Neutrophil (primary cell): Measurements from ENCODE around the gene C10orf95.

Experiments
- H3K27ac ChIP-seq: fragments of 200-600 bp; sonication (generic); 2 replicates; pipeline ENCODE4 v1.5.1; 2016; ENCODE audit warnings: mild to moderate bottlenecking, moderate library complexity
- H3K27me3 ChIP-seq: fragments of 200-600 bp; sonication (generic); 2 replicates; pipeline ENCODE4 v1.6.0; 2016; ENCODE audit warnings: mild to moderate bottlenecking
- H3K36me3 ChIP-seq: fragments of 200-600 bp; sonication (generic); 2 replicates; pipeline ENCODE4 v1.5.1; 2017
- H3K4me1 ChIP-seq, 2 experiments: fragments of 200-600 bp in 1 of 2; sonication (generic) in 1 of 2; 1 replicate in 1 of 2; 2 replicates in 1 of 2; pipeline versions ENCODE4 v1.5.1 to v1.6.1; 2013 to 2016; ENCODE audit warnings: low read depth in 1 of 2, low read length in 1 of 2, mild to moderate bottlenecking in 1 of 2, moderate library complexity in 1 of 2; ENCODE audit not compliant: control insufficient read depth in 1 of 2, insufficient read depth in 1 of 2
- H3K4me3 ChIP-seq, 2 experiments: fragments of 200-600 bp in 1 of 2; sonication (generic) in 1 of 2; 1 replicate in 1 of 2; 2 replicates in 1 of 2; pipeline ENCODE4 v1.5.1; 2013 to 2016; ENCODE audit warnings: low read depth in 1 of 2, low read length in 1 of 2, mild to moderate bottlenecking in 1 of 2, moderate library complexity in 1 of 2
- H3K9me3 ChIP-seq: fragments of 200-600 bp; sonication (generic); 2 replicates; pipeline ENCODE4 v1.5.1; 2016
- CTCF ChIP-seq: fragments of 200-600 bp; sonication (generic); IDR thresholded peaks from 2 replicates; pipeline ENCODE4 v1.5.1; 2016; ENCODE audit warnings: antibody characterized with exemption

The C10orf95 gene

GRCh38 chr10:102416695-102417094 is 34.6 kb downstream of the C10orf95 start:
- H3K4me1 ChIP-seq: peaks cover 22 to 26% of the 10 kb centered on the region in 2 experiments
- no peak for TF ChIP-seq CTCF
- no peak overlapping the region for H3K4me3 ChIP-seq
- H3K9me3 ChIP-seq: no peaks in the 10 kb centered on the region
- no peaks in the 10 kb centered on the region for H3K36me3 ChIP-seq
- H3K27ac ChIP-seq: no peak overlapping the region
- H3K27me3 ChIP-seq: peaks cover 85% of the 10 kb centered on the region

- Histone ChIP-seq H3K27me3 (peaks cover 89% of the 10 kb centered on the region), H3K27ac (no peak overlapping the region), H3K36me3 (no peaks in the 10 kb centered on the region), H3K9me3 (no peaks in the 10 kb centered on the region), H3K4me3 (no peak overlapping the region), H3K4me1 (peaks cover 19 to 22% of the 10 kb centered on the region in 2 experiments)
- TF ChIP-seq CTCF: no peak
Measured at GRCh38 chr10:102416283-102416682, 35.1 kb downstream of the C10orf95 start.

DNA sequence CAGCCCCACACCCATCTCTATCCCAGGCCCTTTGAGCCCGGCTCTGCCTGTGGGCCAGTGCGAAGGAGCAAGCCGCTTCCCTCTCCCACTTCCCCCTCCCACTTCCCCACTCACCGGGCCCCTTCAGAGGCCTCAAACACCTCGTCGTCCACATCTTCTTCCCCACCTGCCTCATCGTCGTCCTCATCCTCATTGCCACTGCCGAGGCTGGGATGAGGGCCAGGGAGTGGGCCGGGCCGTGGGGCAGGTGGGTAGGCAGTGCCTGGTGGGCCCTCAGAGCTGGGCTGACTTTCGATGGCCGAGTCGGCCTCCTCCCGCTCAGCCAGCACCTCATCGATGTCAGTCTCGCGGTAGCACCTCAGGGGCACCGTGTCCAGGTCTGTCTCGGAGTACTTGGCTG is 36.6 kb downstream of the C10orf95 start:
- Histone ChIP-seq H3K4me3 (no peak overlapping the region), H3K9me3 (no peaks in the 10 kb centered on the region), H3K36me3 (no peaks in the 10 kb centered on the region), H3K27me3 (peaks cover 100% of the 10 kb centered on the region), H3K4me1 (peaks cover 9 to 17% of the 10 kb centered on the region in 2 experiments), H3K27ac (no peak overlapping the region)
- TF ChIP-seq CTCF: no peak

DNA sequence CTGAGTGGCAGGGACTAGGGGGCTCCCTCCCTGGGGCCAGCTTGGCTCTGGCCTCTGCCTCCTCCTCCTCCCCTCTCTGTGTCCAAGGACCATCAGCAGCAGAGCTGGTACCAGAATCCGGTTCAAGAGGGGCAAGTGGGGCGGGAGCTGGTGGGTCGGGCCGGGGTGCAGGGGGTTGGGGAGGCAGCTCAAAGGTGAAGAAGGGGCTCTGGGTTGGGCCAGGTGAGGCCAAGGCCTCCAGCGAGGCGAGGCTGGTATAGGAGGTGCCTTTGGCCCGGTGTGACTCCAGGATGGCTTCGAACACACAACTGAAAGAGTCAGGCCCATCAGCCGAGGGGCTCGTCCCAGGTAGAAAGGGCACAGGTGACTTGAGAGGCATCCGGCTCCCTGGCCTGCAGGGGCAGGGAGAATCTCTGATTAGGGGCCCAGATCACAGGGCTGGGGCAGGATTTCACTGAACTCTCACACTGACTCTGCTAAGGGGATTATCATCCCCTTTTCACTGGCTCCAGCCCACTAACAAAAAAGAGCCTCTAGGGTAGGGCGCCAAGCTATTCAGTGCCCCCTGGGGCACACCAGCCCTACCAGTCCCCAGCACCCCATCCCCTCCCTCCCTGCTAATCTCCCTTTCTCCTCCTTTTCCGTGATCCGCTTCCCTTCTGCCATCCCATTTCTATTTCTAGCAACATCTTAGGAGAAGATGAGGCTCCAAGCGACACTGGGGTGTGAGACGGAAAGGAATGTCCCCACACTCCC is 37.4 kb downstream of the C10orf95 start:
- Histone ChIP-seq H3K9me3 (no peaks in the 10 kb centered on the region), H3K27ac (no peak overlapping the region), H3K4me3 (no peak overlapping the region), H3K36me3 (no peaks in the 10 kb centered on the region), H3K4me1 (peaks cover 1 to 9% of the 10 kb centered on the region in 2 experiments), H3K27me3 (peaks cover 100% of the 10 kb centered on the region)
- no peak for TF ChIP-seq CTCF

- H3K27me3 ChIP-seq: peaks cover 100% of the 10 kb centered on the region
- no peak overlapping the region for H3K27ac ChIP-seq
- H3K36me3 ChIP-seq: no peaks in the 10 kb centered on the region
- no peaks in the 10 kb centered on the region for H3K9me3 ChIP-seq
- peaks cover 0 to 12% of the 10 kb centered on the region in 2 experiments for H3K4me1 ChIP-seq
- no peak overlapping the region for H3K4me3 ChIP-seq
- TF ChIP-seq CTCF: no peak
Measured at GRCh38 chr10:102413053-102413705, 38.2 kb downstream of the C10orf95 start.
